ENCODE measurements around the gene SIPA1L3. TPM values are rescaled to one million over a fixed set of nuclear protein-coding genes. Genes with fewer than 3 reads are reported as not detected.

Gene SIPA1L3
- total and polyA plus RNA-seq, 2 experiments from 2014 or later: 15.7 to 54.1 TPM

DNA sequence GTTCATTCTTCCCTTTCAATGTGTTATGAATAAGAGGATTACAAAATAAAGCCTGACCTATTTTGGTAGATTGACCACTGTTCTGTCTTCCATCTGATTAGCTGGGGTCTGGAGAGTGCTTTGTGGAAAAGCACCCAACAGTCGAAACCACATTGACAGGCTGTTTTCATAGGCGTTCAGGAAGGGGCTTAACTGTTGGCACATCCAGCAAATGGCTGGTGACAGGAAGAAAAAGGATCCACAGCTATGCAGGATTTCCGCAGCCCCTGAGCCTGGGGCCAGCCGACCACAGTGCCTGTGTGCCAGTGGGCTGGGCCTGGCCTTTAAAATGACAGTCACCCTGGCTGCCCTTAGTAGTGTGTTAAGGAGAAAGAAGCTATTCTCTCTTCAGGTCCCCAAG lies 113.3 kb downstream of the SIPA1L3 start:
- no peaks in the 10 kb centered on the region for H3K27me3 ChIP-seq (ENCODE audit: insufficient read depth)
- H3K4me3 Mint-ChIP-seq: no peak overlapping the region
- peaks cover 26% of the 10 kb centered on the region for H3K4me1 Mint-ChIP-seq
- H3K4me3 ChIP-seq: no peak overlapping the region
- H3K36me3 ChIP-seq (ENCODE audit: insufficient read depth): no peaks in the 10 kb centered on the region
- no peak for DNase-seq (ENCODE audit: low spot score)
- TF ChIP-seq CREB1 (CRISPR knock-in tag; IDR thresholded peaks at IDR 0.05; ENCODE audit: low read depth) (no peak), ZNF331 (CRISPR knock-in tag; IDR thresholded peaks at IDR 0.05; ENCODE audit: low read depth) (no peak), NANOG (IDR thresholded peaks at IDR 0.05; ENCODE audit: borderline replicate concordance) (no peak), STAT1 (IDR thresholded peaks at IDR 0.05; ENCODE audit: unreplicated experiment) (no peak), POLR2AphosphoS5 (IDR thresholded peaks at IDR 0.05; ENCODE audit: low read depth) (no peak), EZH2 (IDR thresholded peaks at IDR 0.05; ENCODE audit: low read depth, unreplicated experiment) (no peak), JUNB (IDR thresholded peaks at IDR 0.05; ENCODE audit: unreplicated experiment) (no peak), EZH2phosphoT487 (IDR thresholded peaks at IDR 0.05; ENCODE audit: unreplicated experiment) (no peak), ZNF114 (CRISPR knock-in tag; IDR thresholded peaks at IDR 0.05) (no peak)
- TF ChIP-seq, protein P1, sequence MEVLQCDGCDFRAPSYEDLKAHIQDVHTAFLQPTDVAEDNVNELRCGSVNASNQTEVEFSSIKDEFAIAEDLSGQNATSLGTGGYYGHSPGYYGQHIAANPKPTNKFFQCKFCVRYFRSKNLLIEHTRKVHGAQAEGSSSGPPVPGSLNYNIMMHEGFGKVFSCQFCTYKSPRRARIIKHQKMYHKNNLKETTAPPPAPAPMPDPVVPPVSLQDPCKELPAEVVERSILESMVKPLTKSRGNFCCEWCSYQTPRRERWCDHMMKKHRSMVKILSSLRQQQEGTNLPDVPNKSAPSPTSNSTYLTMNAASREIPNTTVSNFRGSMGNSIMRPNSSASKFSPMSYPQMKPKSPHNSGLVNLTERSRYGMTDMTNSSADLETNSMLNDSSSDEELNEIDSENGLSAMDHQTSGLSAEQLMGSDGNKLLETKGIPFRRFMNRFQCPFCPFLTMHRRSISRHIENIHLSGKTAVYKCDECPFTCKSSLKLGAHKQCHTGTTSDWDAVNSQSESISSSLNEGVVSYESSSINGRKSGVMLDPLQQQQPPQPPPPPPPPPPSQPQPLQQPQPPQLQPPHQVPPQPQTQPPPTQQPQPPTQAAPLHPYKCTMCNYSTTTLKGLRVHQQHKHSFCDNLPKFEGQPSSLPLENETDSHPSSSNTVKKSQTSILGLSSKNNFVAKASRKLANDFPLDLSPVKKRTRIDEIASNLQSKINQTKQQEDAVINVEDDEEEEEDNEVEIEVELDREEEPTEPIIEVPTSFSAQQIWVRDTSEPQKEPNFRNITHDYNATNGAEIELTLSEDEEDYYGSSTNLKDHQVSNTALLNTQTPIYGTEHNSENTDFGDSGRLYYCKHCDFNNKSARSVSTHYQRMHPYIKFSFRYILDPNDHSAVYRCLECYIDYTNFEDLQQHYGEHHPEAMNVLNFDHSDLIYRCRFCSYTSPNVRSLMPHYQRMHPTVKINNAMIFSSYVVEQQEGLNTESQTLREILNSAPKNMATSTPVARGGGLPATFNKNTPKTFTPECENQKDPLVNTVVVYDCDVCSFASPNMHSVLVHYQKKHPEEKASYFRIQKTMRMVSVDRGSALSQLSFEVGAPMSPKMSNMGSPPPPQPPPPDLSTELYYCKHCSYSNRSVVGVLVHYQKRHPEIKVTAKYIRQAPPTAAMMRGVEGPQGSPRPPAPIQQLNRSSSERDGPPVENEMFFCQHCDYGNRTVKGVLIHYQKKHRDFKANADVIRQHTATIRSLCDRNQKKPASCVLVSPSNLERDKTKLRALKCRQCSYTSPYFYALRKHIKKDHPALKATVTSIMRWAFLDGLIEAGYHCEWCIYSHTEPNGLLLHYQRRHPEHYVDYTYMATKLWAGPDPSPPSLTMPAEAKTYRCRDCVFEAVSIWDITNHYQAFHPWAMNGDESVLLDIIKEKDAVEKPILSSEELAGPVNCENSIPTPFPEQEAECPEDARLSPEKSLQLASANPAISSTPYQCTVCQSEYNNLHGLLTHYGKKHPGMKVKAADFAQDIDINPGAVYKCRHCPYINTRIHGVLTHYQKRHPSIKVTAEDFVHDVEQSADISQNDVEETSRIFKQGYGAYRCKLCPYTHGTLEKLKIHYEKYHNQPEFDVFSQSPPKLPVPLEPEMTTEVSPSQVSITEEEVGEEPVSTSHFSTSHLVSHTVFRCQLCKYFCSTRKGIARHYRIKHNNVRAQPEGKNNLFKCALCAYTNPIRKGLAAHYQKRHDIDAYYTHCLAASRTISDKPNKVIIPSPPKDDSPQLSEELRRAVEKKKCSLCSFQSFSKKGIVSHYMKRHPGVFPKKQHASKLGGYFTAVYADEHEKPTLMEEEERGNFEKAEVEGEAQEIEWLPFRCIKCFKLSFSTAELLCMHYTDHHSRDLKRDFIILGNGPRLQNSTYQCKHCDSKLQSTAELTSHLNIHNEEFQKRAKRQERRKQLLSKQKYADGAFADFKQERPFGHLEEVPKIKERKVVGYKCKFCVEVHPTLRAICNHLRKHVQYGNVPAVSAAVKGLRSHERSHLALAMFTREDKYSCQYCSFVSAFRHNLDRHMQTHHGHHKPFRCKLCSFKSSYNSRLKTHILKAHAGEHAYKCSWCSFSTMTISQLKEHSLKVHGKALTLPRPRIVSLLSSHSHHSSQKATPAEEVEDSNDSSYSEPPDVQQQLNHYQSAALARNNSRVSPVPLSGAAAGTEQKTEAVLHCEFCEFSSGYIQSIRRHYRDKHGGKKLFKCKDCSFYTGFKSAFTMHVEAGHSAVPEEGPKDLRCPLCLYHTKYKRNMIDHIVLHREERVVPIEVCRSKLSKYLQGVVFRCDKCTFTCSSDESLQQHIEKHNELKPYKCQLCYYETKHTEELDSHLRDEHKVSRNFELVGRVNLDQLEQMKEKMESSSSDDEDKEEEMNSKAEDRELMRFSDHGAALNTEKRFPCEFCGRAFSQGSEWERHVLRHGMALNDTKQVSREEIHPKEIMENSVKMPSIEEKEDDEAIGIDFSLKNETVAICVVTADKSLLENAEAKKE (CRISPR knock-in tag; IDR thresholded peaks at IDR 0.05): no peak
- TF ChIP-seq, protein P2, sequence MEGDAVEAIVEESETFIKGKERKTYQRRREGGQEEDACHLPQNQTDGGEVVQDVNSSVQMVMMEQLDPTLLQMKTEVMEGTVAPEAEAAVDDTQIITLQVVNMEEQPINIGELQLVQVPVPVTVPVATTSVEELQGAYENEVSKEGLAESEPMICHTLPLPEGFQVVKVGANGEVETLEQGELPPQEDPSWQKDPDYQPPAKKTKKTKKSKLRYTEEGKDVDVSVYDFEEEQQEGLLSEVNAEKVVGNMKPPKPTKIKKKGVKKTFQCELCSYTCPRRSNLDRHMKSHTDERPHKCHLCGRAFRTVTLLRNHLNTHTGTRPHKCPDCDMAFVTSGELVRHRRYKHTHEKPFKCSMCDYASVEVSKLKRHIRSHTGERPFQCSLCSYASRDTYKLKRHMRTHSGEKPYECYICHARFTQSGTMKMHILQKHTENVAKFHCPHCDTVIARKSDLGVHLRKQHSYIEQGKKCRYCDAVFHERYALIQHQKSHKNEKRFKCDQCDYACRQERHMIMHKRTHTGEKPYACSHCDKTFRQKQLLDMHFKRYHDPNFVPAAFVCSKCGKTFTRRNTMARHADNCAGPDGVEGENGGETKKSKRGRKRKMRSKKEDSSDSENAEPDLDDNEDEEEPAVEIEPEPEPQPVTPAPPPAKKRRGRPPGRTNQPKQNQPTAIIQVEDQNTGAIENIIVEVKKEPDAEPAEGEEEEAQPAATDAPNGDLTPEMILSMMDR (conservative IDR thresholded peaks at IDR 0.05; ENCODE audit: low read depth in 2 of 2): no peak
- H3K27me3 Mint-ChIP-seq (ENCODE audit: insufficient read depth, low read depth, poor library complexity): peaks cover 11% of the 10 kb centered on the region
- no peak overlapping the region for H3K27ac ChIP-seq (ENCODE audit: low read depth)
- no peaks in the 10 kb centered on the region for H3K36me3 Mint-ChIP-seq (ENCODE audit: low read depth)
- H3F3A ChIP-seq (replicated peaks; ENCODE audit: low read depth): peaks cover 10% of the 10 kb centered on the region; the same call in 1 of the 2 replicates
- H3K9me2 ChIP-seq (ENCODE audit: insufficient read depth): no peaks in the 10 kb centered on the region
- H3K9me3 Mint-ChIP-seq: no peaks in the 10 kb centered on the region
- peaks cover 10% of the 10 kb centered on the region for H4K20me1 ChIP-seq (replicated peaks; ENCODE audit: insufficient read depth)
- no peak overlapping the region for H3K27ac Mint-ChIP-seq
- H3K4me2 ChIP-seq: no peak overlapping the region
- peaks cover 9% of the 10 kb centered on the region; the same call in 1 of the 2 replicates for H3K4me1 ChIP-seq (ENCODE audit: insufficient read depth)
- no peak for ATAC-seq
- peaks cover 25% of the 10 kb centered on the region for H3K79me2 ChIP-seq (replicated peaks; ENCODE audit: insufficient read depth)
- H2AFZ ChIP-seq: no peak overlapping the region

Measured in GM23338 (cell line).